Activated CD4-positive, alpha-beta T cell treated with anti-CD3 and anti-CD28 coated beads, Interleukin-2, amount 50 U/mL, for 16 hours (primary cell): ENCODE results near the gene DNAJB12.
A peak's percentile ranks its signal among the peaks of the same experiment; 100 is the strongest.
"Not testable (repeated sequence)": the region's sequence is repeated elsewhere in the genome, so short reads cannot be mapped to it uniquely, and the experiment has no call there.

Experiments used
- DNase-seq: peaks from one replicate; pipeline ENCODE4 v3.0.0-alpha.2; 2020

The DNAJB12 gene

GRCh38 chr10:72354356-72355213 is at the start of gene DNAJB12:
TSS of gene DNAJB12 (minus strand) at chr10:72354919. CDS start at chr10:72354897, 22 bp downstream.
- peak; percentile 93 for DNase-seq

DNA sequence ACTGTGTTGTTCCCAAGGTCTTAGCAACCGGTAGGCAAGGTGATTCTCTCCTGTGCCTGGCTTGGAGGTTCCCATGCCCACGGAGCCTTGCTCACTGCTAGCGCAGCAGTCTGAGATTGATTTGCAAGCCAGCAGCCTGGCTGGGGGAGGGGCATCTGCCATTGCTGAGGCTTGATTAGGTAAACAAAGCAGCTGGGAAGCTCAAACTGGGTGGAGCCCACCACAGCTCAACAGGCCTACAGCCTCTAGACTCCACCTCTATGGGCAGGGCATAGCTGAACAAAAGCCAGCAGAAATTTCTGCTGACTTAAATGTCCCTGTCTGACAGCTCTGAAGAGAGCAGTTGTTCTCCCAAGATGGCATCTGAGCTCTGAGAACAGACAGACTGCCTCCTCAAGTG is 40.9 kb upstream of the DNAJB12 start:
- not testable (repeated sequence) for DNase-seq

DNA sequence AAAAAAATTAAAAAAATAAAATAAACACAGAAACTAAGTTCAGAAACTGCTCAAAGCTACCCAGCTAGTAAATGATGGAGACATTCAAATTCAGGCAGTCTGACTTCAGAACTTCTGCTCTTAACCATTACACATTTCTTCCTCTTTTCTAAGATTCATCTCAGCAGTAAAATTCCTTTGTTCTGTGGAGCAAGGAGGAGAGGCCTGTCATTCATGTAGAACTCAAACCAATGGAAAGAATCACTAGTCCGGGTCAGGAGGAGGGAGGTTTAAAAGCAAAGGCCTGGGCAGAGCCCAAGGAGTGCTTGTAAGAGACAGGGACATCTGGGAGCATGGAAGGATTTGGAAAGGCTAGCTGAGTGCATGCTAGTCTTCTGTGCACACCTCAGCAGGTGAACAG is 37.9 kb upstream of the DNAJB12 start:
- no peak for DNase-seq

GRCh38 chr10:72390764-72391163 is 36.0 kb upstream of the DNAJB12 start:
- no peak for DNase-seq

- no peak for DNase-seq
Measured at GRCh38 chr10:72389716-72390115, 35.0 kb upstream of the DNAJB12 start.

DNA sequence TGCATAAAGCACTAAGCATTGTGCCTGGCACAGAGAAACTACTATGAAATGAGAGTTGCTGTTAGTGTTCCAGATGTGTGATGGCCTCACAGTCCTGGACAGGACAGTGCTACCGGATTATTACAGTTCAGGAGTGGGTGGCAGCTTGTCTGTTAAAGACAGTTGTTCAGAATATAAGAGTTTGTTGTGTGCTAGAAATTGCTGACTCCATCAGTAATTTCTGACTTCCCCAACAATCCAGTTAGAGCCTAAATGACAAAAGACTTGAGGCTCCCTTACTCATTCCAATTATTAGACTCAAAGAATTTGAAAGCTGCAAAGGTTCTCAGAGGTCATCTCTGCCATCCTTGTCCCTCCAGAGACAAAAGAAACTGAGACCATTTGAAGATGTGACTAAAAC is 34.3 kb upstream of the DNAJB12 start:
- DNase-seq = no peak

DNA sequence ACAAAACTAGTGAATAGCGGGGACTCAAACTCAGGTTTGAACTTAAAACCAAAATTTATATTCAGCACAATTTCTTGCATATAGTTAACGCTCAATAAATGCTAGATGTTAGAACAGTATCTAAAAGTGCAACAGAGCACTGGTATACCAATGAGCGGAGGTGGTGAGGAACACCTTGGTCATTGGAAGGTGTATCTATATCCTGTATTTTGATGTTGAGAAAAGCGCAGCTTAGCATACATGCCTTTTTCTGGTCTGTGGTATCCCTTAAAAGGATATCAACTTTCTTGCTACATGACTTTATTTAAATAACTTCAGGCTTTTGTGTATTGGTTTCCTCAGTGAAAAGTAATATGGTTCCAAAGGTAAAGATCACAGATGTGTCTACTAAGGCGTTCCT is 33.3 kb upstream of the DNAJB12 start:
- no peak for DNase-seq

DNA sequence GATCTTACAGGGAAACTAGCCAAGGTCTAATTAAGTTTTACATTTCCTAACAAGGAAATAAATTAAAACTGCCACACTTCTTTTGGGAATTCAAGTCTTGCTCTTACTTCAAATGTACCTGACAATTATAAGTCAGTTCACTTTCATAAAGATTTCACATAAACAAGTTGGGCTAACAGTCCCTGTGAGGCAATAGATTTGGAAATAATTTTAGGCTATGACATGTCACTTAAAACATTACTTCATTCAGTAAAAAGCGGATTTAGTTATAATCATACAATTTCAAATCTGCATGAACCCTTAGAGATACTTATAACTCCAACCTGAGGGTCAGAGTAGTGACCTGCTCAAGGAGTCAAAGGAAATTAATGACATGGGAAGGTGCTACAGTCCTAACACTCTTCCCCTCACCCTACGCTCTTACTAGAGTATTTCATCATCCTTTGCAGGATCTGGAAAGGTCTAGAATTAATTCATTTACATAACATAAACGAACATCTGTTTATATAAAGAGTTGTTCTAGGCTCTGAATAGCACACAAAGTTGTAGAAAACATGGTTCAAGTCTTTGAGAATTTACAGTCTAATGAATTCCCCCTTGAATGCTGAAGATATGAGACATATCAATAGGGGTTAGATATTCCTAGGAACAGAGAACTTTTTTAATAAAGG is 32.3 kb upstream of the DNAJB12 start:
- DNase-seq = no peak

GRCh38 chr10:72385724-72386123 is 31.0 kb upstream of the DNAJB12 start:
- no peak for DNase-seq

DNA sequence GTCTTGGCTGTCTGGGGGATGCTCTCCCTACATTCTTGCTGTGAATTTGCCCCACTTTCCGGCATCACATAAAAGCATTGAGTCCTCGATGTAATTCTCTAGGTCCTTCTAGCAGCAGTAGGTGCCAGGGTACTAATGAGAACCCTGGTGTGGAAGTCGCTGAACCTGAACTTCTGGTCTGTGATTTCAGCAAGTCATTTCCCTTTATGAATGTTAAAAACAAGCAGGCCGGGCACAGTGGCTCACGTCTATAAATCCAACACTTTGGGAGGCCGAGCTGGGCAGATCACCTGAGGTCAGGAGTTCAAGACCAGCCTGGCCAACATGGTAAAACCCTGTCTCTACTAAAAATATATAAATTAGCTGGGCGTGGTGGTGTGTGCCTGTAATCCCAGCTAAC is 30.3 kb upstream of the DNAJB12 start:
- DNase-seq = not testable (repeated sequence)

GRCh38 chr10:72379776-72380175 is 25.1 kb upstream of the DNAJB12 start:
- DNase-seq = no peak

- DNase-seq = no peak
Measured at GRCh38 chr10:72379062-72379461, 24.3 kb upstream of the DNAJB12 start.

GRCh38 chr10:72375585-72375984 is 20.9 kb upstream of the DNAJB12 start:
- no peak for DNase-seq

- no peak for DNase-seq
Measured at GRCh38 chr10:72375173-72375572, 20.5 kb upstream of the DNAJB12 start.

GRCh38 chr10:72370201-72370722 is 15.5 kb upstream of the DNAJB12 start:
- peak; percentile 77 for DNase-seq

DNA sequence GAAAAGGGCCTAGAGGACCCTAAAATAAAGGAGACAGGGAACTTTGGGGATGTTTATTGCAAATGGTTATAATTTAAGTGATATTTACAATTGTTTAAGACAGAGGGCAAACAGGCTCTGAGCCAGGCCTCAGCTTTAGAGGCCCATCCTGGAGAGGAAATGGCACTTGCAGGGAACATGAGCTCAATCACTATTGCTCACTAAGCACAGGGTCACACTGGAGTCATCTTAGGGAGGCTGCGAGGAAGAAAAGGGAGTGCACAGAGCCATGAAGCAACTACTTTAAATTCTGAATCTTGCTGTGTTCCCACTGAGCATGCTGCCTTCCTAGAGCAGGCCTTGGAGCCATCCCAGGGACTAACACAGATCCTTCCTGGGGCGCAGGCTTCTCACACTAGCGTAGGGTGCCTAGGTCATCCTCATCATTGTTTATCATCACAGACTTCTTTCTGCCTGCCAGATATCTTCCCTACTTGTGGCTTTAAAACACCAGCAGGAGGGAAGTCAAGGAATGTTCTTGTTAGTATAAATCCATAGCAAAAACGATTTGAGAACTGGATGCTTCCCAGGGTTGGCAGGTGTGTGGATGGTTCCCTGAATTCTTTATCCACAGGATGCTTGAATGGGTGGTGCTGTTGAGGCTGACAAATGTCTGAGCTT is 12.7 kb upstream of the DNAJB12 start:
- no peak for DNase-seq

GRCh38 chr10:72365106-72365895 is 10.6 kb upstream of the DNAJB12 start:
- no peak for DNase-seq

DNA sequence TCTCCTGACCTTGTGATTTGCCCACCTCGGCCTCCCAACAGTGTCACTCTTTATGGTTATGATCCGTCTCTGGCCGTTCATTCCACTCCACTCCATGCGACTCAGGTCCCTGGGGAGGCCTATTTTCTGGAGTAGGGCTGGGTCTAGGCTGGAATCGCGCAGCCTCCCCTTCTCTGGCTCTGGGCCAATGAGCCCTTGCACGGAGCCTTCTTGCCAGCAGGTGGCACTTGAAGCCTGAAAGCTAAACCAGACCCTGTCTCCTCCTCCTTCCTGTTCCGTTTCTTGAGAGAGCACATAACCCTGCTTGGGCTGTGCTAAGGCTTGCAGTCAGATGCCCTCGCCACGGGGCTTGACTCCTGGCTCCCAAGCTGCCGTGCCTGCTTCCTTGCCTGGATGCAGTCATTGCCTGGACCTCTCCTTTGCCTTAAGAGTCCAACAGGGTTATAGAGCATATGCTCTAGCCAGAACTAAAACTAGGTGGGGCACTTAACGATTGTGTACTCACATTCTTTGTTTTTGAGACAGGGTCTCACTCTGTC is 9.6 kb upstream of the DNAJB12 start:
- peak; percentile 92 for DNase-seq

GRCh38 chr10:72356987-72357386 is 2.3 kb upstream of the DNAJB12 start:
- no peak for DNase-seq

- no peak for DNase-seq
Measured at GRCh38 chr10:72356115-72356514, 1.4 kb upstream of the DNAJB12 start.

GRCh38 chr10:72355214-72355555 is 466 bp upstream of the DNAJB12 start:
- DNase-seq = no peak

- DNase-seq = no peak
Measured at GRCh38 chr10:72353965-72354355, 759 bp downstream of the DNAJB12 start.
